ENCODE data around the gene GFRA1.

- TF ChIP-seq CTCF (IDR thresholded peaks at IDR 0.05; ENCODE audit: control extremely low read depth in 1 of 3, insufficient read depth in 1 of 3, low read depth in 1 of 3, low read length in 3 of 3) (no peak), BCL11A (IDR thresholded peaks at IDR 0.05; ENCODE audit: low read depth in 2 of 2, low read length in 2 of 2) (no peak), POU5F1 (IDR thresholded peaks at IDR 0.05; ENCODE audit: low read depth, low read length) (no peak), CBX8 (IDR thresholded peaks at IDR 0.05; ENCODE audit: borderline replicate concordance, low read depth, low read length) (no peak), JUND (IDR thresholded peaks at IDR 0.05; ENCODE audit: low read length) (no peak), POLR2A (IDR thresholded peaks at IDR 0.05; ENCODE audit: control extremely low read depth in 1 of 2, low read depth in 2 of 2, low read length in 2 of 2) (no peak), NRF1 (IDR thresholded peaks at IDR 0.05; ENCODE audit: low read depth, low read length) (no peak), ZNF274 (IDR thresholded peaks at IDR 0.05; ENCODE audit: borderline replicate concordance, extremely low read depth, low read length) (no peak), EP300 (IDR thresholded peaks at IDR 0.05; ENCODE audit: borderline replicate concordance in 1 of 2, low read depth in 2 of 2, low read length in 2 of 2) (no peak), SP1 (IDR thresholded peaks at IDR 0.05; ENCODE audit: low read depth, low read length) (no peak), TAF1 (IDR thresholded peaks at IDR 0.05; ENCODE audit: low read depth, low read length) (no peak), CHD2 (IDR thresholded peaks at IDR 0.05; ENCODE audit: low read length) (no peak)
Measured at GRCh38 chr10:116136261-116136660, 136.7 kb downstream of the GFRA1 start.
